HG03135 (cell line): Measurements from ENCODE around the gene GABRG2.

Experiments
- ATAC-seq: cut with Tn5 transposase; IDR thresholded peaks from one replicate; pipeline ENCODE4 v1.9.1; 2021; ENCODE audit warnings: mild to moderate bottlenecking, moderate library complexity; ENCODE audit not compliant: unreplicated experiment

The GABRG2 gene

GRCh38 chr5:162187371-162187770 lies 119.8 kb downstream of the GABRG2 start:
- no peak for ATAC-seq

DNA sequence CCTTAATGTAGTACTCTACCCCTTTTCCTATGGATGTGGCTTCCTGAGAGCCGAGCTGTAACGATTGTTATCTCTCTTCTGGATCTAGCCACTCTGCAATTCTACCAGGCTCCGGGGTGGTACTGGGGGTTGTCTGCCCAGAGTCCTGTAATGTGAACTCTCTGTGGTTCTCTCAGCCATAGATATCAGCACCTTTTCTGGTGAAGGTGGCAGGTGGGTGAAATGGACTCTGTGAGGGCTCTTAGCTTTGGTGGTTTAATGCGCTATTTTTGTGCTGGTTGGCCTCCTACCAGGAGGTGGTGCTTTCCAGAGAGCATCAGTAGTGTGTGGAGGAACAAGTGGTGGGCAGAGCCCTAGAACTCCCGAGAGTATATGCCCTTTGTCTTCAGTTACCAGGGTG lies 122.1 kb downstream of the GABRG2 start:
- no peak for ATAC-seq

GRCh38 chr5:162193012-162193411 lies 125.4 kb downstream of the GABRG2 start:
- ATAC-seq, result no peak

DNA sequence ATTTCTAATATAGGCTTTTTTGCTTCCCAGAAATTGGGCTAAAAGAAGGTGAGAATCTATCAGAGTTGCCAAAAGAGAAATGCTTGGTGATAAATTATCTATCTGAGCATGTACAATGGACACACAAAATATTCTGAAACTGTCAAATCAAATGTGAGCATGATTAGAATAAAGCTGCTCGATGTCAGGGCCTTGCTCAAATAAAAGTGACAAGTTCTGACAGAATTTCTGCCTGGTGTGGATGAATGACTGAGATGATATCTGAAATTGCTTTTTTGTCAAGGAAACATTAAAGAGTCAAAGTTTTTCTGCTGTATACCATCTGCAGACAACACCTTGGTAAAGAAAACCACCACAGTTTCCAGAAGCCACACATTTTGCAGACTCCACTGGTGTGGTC lies 128.8 kb downstream of the GABRG2 start:
- no peak for ATAC-seq

GRCh38 chr5:162202285-162202880 lies 134.8 kb downstream of the GABRG2 start:
- ATAC-seq, result no peak
